HL-60 (cell line): ENCODE results near the gene CACNA1I.

Experiments
- DNase-seq, 2 experiments: peaks; one replicate each; pipeline ENCODE4 v3.0.0-alpha.2; 2010 to 2020; ENCODE audit warnings: low read depth in 1 of 2, low spot score in 1 of 2
- H3K27ac ChIP-seq: fragments of 250-450 bp; sonication (Bioruptor Pico); replicated peaks from 2 replicates; pipeline ENCODE4 v1.5.1; 2020; ENCODE audit warnings: mild to moderate bottlenecking, moderate library complexity
- H3K27me3 ChIP-seq: fragments of 250-450 bp; sonication (Bioruptor Pico); 2 replicates; pipeline ENCODE4 v1.5.1; 2021; ENCODE audit warnings: mild to moderate bottlenecking, moderate library complexity; ENCODE audit not compliant: insufficient read depth, poor library complexity, severe bottlenecking
- H3K4me3 ChIP-seq: replicated peaks from 2 replicates; pipeline ENCODE4 v1.5.1; 2011; ENCODE audit warnings: mild to moderate bottlenecking, control low read depth, low read length; ENCODE audit not compliant: insufficient read depth
- CTCF ChIP-seq: IDR thresholded peaks from one replicate; pipeline ENCODE4 v1.5.1; 2011; ENCODE audit warnings: low read length, control low read depth, inconsistent platforms; ENCODE audit not compliant: insufficient read depth
- GABPA ChIP-seq: IDR thresholded peaks from 2 replicates; pipeline ENCODE4 v1.6.1; 2012; ENCODE audit warnings: low read depth
- POLR2AphosphoS5 ChIP-seq: IDR thresholded peaks from 2 replicates; pipeline ENCODE4 v1.6.1; 2012; ENCODE audit warnings: low read depth
- SPI1 ChIP-seq: IDR thresholded peaks from 2 replicates; pipeline ENCODE4 v1.6.1; 2012; ENCODE audit warnings: low read depth, mild to moderate bottlenecking, borderline replicate concordance
- TF ChIP-seq, protein P1 (sequence below): IDR thresholded peaks from 2 replicates; pipeline ENCODE4 v1.6.1; 2012; ENCODE audit warnings: low read depth; ENCODE audit not compliant: insufficient replicate concordance

The CACNA1I gene

DNA sequence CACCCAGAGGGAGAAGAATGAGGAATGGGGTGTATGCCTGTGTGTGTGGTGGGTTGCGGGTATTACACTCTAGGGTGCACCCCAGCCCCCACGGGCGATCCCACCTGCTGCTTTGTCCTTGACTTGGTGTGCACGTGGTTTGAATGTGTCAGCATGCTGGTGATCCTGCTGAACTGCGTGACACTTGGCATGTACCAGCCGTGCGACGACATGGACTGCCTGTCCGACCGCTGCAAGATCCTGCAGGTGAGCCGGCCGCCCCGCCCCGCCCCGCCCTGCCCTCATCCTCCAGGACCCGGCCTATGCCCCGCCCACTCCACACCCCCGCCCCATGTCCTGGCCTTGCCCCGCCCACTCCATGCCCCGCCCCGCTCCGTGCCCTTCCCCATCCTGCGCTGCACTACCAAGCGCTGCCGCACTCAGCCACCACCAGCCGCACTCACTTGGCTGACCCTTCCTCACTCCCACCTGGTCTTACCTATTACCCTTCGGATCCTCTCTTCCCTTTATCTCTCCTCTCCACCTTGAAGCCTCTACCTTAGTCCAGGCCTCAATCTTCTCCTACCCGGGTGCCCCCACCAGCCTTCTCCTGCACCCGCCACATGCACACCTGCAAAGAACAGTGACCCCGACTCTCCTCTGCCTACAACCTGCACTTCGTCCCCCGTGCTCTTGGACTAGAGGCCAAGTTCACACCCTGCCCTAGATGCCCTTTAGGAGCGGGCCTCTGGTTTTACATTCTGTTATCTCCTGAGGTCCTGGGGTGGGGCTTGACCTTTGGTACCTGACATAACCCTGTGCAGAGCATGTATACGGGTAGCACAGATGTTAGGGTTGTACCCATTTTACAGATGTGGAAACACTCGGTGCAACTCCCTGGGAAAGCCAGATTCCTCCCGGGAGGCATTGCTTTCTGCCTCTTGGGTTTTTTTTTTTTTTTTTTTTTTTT lies 27.7 kb downstream of the CACNA1I start:
- Histone ChIP-seq H3K4me3 (no peak overlapping the region), H3K27me3 (peaks cover 9% of the 10 kb centered on the region), H3K27ac (no peak overlapping the region)
- DNase-seq = peak in 1 of 2 experiments; percentile 9
- no peak for TF ChIP-seq SPI1
- no peak for TF ChIP-seq GABPA
- TF ChIP-seq CTCF = no peak

GRCh38 chr22:39600491-39601179 lies 30.1 kb downstream of the CACNA1I start:
- Histone ChIP-seq H3K4me3 (no peak overlapping the region), H3K27ac (no peak overlapping the region)
- no peak for TF ChIP-seq POLR2AphosphoS5
- TF ChIP-seq CTCF = no peak
- TF ChIP-seq GABPA = no peak
- TF ChIP-seq SPI1 = no peak
- TF ChIP-seq, protein P1, sequence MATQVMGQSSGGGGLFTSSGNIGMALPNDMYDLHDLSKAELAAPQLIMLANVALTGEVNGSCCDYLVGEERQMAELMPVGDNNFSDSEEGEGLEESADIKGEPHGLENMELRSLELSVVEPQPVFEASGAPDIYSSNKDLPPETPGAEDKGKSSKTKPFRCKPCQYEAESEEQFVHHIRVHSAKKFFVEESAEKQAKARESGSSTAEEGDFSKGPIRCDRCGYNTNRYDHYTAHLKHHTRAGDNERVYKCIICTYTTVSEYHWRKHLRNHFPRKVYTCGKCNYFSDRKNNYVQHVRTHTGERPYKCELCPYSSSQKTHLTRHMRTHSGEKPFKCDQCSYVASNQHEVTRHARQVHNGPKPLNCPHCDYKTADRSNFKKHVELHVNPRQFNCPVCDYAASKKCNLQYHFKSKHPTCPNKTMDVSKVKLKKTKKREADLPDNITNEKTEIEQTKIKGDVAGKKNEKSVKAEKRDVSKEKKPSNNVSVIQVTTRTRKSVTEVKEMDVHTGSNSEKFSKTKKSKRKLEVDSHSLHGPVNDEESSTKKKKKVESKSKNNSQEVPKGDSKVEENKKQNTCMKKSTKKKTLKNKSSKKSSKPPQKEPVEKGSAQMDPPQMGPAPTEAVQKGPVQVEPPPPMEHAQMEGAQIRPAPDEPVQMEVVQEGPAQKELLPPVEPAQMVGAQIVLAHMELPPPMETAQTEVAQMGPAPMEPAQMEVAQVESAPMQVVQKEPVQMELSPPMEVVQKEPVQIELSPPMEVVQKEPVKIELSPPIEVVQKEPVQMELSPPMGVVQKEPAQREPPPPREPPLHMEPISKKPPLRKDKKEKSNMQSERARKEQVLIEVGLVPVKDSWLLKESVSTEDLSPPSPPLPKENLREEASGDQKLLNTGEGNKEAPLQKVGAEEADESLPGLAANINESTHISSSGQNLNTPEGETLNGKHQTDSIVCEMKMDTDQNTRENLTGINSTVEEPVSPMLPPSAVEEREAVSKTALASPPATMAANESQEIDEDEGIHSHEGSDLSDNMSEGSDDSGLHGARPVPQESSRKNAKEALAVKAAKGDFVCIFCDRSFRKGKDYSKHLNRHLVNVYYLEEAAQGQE = no peak

GRCh38 chr22:39601180-39601535 lies 30.6 kb downstream of the CACNA1I start:
- Histone ChIP-seq H3K27me3 (peaks cover 12% of the 10 kb centered on the region), H3K27ac (no peak overlapping the region), H3K4me3 (no peak overlapping the region)
- DNase-seq = no peak
- TF ChIP-seq, protein P1 = no peak
- TF ChIP-seq GABPA (no peak), SPI1 (no peak), CTCF (no peak), POLR2AphosphoS5 (no peak)

More at GRCh38 chr22:39600491-39601179, 30.1 kb downstream of the CACNA1I start:
- no peak for DNase-seq
- peaks cover 12% of the 10 kb centered on the region for H3K27me3 ChIP-seq
